ENCODE data around the gene SLC36A1.

SLC36A1 gene

DNA sequence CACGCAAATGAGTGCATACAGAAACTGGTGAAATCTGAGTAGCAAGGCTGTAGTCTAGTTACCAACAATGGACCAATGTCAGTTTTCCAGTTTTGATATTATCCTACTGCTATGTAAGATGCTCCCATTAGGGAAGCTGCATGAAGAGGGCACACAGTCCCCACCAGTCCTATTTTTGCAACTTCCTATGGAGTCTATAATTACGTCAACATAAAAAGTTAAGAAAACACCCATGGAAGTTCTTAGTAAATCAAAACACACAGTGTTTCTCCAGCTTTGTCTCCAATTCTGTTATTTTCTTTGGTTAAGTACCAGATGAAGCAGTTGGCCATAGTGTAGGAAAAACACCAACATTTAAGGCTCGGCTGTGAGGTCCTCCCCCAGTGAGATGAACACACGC, 85.0 kb downstream of the SLC36A1 start:
- no peak for DNase-seq (ENCODE audit: low read depth, low spot score)
- ChIA-PET POLR2A (no interaction called here), CTCF (interaction anchor here (2.6 kb wide), 1 partner anchor 9 kb away, joined by 12 read pairs; no protein-coding TSS in a partner anchor)
- no peak overlapping the region for H3K4me3 ChIP-seq (ENCODE audit: low read depth, low read length)
- TF ChIP-seq, protein P1, sequence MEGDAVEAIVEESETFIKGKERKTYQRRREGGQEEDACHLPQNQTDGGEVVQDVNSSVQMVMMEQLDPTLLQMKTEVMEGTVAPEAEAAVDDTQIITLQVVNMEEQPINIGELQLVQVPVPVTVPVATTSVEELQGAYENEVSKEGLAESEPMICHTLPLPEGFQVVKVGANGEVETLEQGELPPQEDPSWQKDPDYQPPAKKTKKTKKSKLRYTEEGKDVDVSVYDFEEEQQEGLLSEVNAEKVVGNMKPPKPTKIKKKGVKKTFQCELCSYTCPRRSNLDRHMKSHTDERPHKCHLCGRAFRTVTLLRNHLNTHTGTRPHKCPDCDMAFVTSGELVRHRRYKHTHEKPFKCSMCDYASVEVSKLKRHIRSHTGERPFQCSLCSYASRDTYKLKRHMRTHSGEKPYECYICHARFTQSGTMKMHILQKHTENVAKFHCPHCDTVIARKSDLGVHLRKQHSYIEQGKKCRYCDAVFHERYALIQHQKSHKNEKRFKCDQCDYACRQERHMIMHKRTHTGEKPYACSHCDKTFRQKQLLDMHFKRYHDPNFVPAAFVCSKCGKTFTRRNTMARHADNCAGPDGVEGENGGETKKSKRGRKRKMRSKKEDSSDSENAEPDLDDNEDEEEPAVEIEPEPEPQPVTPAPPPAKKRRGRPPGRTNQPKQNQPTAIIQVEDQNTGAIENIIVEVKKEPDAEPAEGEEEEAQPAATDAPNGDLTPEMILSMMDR (IDR thresholded peaks at IDR 0.05; ENCODE audit: insufficient read depth, low read length, missing control alignments) = no peak

DNA sequence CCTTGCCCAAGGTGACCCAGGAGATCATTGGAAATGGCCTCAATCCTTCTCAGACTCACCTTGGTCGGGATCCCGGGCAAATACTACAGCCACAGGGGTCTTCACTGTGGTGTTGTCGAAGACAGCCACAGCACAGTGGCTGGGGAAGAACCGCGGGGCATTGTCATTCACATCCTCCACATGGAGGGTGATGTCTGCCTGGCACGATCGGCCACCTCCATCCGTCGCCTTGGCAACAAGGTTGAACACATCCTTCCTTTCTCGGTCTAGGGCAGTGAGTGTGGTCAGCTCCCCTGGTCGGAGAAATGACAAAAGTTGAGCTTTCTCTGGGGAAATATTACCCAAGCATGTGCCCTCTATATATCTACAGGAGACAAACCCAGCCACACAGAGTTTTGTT, 86.9 kb downstream of the SLC36A1 start:
- DNase-seq (ENCODE audit: low read depth, low spot score) = no peak
- POLR2A ChIA-PET = no interaction called here
- H3K4me3 ChIP-seq (ENCODE audit: low read depth, low read length) = no peak overlapping the region
- CTCF ChIA-PET = interaction anchor here (0.9 to 2.6 kb wide), 2 partner anchors 11 kb away, joined by 3 to 12 read pairs; no protein-coding TSS in a partner anchor
- TF ChIP-seq, protein P1 (IDR thresholded peaks at IDR 0.05; ENCODE audit: insufficient read depth, low read length, missing control alignments) = no peak

DNA sequence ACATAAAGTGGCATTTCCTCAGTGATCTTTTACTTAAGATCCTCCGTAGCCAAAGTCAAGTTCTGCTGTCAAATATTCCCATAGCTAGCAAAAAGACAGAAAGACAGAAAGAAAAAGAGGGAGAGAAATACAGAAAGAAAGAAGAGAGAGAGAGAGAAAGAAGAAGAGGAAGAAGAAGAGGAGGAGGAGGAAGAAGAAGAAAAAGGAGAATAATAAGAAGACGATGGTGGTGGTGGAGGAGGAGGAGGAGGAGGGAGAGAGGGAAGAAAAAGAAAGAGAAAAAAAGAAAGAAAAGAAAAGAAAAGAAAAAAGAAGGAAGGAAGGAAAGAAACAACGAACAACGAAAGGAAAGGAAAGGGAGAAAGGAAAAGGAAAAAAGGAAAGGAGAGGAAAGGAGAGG, 89.6 kb downstream of the SLC36A1 start:
- TF ChIP-seq, protein P1 (IDR thresholded peaks at IDR 0.05; ENCODE audit: insufficient read depth, low read length, missing control alignments) = no peak
- H3K4me3 ChIP-seq (ENCODE audit: low read depth, low read length) = no peak overlapping the region
- no peak for DNase-seq (ENCODE audit: low read depth, low spot score)
- ChIA-PET CTCF (interaction anchor here (1.6 kb wide), 1 partner anchor 14 kb away, joined by 6 read pairs; no protein-coding TSS in a partner anchor), POLR2A (no interaction called here)

DNA sequence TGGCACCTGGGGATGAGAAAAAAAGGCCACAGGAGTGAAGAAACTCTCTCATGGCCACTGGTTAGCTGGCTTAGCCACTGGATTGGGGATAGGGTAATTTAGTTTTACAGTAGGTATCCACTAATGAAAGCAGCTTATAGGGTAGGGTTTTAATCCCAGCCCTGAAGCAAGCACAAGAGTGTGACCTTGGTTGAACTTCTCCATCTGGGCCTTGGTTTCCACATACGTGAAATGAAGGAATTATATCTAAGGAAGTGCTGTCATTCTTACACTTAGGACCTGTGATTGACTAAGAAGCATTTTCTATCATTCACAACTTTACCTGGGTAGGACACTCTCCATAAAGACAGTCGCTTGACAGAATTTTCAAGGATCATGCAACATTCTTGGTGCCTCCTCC, 94.2 kb downstream of the SLC36A1 start:
- TF ChIP-seq, protein P1 (IDR thresholded peaks at IDR 0.05; ENCODE audit: insufficient read depth, low read length, missing control alignments) = no peak
- no peak for DNase-seq (ENCODE audit: low read depth, low spot score)
- ChIA-PET POLR2A (no interaction called here), CTCF (no interaction called here)
- H3K4me3 ChIP-seq (ENCODE audit: low read depth, low read length) = no peak overlapping the region

Data from AG04449 (cell line).